LoVo (cell line): ENCODE measurements around the gene SRRM1.

Experiments used
- DNase-seq: peaks from one replicate; pipeline ENCODE4 v3.0.0-alpha.2; 2016; ENCODE audit warnings: low spot score

Gene SRRM1, protein sequence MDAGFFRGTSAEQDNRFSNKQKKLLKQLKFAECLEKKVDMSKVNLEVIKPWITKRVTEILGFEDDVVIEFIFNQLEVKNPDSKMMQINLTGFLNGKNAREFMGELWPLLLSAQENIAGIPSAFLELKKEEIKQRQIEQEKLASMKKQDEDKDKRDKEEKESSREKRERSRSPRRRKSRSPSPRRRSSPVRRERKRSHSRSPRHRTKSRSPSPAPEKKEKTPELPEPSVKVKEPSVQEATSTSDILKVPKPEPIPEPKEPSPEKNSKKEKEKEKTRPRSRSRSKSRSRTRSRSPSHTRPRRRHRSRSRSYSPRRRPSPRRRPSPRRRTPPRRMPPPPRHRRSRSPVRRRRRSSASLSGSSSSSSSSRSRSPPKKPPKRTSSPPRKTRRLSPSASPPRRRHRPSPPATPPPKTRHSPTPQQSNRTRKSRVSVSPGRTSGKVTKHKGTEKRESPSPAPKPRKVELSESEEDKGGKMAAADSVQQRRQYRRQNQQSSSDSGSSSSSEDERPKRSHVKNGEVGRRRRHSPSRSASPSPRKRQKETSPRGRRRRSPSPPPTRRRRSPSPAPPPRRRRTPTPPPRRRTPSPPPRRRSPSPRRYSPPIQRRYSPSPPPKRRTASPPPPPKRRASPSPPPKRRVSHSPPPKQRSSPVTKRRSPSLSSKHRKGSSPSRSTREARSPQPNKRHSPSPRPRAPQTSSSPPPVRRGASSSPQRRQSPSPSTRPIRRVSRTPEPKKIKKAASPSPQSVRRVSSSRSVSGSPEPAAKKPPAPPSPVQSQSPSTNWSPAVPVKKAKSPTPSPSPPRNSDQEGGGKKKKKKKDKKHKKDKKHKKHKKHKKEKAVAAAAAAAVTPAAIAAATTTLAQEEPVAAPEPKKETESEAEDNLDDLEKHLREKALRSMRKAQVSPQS

DNA sequence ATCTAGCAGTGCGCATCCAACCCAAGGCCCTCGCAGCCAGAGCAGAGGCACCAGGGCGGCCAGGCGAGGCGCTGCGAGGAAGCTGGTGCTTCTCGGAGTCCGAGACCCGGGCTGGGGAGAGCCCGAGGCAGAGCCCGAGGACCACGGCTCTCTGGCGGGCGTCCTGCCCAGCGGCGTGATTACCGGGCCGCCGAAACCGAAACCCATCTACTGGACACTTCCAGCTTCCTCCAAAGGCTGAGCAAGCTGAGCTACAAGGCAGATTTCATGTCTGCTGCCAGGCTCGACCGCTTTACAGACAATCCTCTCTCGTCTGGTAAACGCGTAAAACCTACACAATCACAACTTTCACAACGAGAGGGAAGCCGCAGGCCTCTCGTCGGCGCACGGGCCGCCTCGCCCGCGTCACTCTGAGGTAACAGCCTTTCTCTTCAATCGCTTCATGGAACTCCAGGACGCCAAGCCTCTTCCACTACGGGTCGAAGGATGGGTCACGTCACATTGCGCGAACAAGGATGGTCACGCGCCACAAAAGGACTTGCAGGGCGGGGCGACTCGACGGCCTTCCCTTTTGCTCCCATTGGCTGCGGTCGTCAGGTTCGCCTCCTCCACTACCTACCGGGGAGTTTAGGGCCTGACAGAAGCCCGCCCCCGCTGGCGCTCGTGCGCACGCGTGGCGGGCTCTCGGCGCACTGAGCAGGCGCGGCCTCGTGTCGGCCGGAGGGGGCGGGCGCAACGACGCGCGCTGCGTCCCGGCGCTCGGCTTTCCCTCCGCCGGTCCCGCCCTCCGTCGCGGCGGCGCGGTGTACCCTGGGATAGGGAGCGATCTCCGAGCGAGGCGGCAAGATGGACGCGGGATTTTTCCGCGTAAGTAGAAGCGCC is at the start of gene SRRM1:
Gene SRRM1, plus strand, starts transcription at position 822 of the 882 bp plus-strand sequence. Its CDS starts 25 bp downstream, at position 847.
- DNase-seq, result peak; percentile 98

DNA sequence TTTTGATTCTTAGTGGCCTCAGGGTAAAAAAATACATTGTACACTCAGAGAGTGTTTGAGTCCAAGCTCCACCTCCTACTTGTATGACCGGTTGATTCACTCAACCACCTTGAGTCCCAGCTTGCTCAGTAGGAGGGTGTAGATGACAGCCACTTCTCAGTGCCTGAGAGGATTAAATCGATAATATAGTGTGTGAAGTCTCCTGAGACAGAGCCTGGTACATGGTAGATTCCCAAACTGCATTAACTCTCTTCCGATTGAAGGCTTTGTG is 48.8 kb upstream of the SRRM1 start:
- no peak for DNase-seq

DNA sequence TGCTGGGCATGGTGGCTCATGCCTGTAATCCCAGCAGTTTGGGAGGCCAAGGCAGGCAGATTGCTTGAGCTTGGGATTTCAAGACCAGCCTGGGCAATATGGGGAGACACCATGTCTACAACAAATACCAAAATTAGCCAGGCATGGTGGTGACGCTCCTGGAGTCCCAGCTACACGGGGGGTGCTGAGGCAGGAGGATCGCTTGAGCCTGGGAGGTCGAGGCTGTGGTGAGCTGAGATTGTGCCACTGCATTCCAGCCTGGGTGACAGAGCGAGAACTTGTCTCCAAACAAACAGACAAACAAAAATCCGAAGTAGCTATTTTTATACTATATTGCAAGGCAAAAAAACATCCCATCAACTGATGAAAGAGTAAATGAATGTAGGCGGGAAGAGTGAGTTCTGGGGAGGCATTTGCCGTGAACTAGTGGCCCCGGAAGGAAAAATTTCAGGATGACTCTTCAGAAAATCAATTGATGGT is 46.7 kb upstream of the SRRM1 start:
- no peak for DNase-seq

DNA sequence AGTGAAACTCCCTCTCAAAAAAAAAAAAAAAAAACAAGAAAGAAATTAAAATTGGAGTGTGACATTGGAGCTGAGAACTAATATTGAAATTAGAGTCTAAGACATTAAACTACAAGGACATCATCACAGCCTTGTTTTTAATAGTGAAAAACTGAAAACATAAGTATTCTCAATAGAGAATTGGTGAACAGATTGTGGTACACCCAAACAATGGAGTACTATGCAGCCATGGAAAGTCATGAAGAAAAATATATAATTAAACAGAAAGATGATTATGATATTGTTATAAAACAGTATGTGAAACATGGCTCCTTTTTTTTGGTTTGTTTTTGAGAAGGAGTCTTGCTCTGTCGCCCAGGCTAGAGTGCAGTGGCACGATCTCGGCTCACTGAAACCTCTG is 43.8 kb upstream of the SRRM1 start:
- DNase-seq, result no peak

DNA sequence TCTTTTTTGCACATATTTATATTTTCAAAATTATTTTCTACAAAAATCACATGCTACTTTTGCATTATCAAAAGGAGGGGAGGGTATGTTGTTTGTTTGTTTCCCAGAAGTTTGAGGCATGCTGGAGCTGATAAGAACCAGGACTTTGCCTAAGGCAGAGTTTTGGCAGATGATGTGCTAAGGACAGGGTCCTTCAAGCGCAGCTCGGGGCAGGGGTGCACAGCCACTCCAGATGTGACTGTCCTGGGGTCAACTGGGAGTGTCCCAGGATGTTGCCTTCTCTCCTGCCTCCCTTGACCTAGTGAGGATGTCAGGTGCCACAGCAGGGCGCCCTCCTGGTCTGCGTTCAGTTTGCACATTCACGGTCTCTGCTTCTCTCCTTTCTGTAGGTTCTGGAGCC is 42.6 kb upstream of the SRRM1 start:
- DNase-seq, result no peak

DNA sequence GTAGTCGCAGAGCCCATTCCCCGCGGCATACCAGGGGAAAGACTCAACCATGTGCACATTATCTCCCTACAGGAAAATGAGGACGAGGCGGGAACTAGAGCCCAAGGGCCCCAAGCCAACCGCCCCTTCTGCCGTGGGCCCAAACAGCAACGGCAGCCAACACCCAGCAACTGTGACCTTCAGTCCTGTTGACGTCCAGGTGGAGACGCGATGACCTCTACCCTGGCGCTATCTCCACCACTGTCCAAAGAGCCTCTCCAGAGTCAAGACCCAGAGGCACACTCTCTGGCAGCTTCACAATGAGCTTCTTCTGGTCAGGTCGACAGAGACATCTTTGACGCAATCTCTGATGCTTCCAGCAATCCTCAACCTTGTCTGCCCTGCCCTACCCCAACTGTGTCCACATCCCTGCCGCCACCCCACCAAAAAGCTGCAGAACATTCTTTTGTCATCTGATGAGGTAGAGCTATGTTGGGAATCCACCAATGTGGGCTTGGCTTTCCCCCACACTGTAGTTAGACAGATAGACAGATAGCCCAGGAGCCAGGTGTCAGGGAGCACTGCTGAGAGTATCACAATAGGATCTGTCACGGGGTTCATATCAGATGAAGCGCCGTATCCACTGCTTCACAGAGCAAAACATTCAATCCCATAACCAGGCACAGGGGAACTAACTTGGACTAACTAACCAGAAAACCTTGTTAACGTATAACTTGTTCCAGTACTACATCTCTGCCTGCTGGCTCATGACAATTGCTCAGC is 37.4 kb upstream of the SRRM1 start:
- DNase-seq, result no peak

DNA sequence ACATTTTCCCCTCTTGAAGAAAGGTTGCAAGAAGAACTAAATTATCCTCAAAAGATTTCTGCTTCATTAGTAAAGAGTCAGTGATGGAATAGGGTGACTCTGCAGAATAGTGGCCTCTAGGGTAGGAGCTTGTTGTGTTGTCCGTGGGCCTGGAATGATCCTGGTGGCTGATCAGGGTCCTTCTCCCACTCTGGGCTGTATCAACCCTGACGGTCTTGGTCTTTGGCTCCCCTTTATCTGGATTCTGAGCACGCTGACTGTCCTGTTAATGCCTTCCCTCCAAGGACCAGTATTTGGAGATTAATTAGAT is 36.9 kb upstream of the SRRM1 start:
- DNase-seq, result no peak

DNA sequence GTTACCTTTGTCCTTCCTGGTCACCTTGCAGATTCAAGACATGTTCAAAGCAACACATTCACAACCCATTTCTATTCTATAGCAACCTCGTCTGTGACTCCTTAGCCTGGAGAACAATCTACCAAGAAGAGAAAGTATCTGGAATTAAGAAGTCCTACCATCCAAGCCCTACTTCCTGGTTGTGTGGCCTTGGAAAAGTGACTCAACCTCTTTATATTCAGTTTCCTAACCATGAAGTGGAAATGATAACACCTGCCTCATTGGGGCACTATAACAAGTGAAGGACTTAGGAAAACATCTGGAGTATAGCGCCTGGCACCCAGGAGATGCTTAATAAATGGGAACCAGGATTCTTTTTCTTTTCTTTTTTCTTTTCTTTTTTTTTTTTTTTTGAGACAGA is 36.5 kb upstream of the SRRM1 start:
- no peak for DNase-seq

DNA sequence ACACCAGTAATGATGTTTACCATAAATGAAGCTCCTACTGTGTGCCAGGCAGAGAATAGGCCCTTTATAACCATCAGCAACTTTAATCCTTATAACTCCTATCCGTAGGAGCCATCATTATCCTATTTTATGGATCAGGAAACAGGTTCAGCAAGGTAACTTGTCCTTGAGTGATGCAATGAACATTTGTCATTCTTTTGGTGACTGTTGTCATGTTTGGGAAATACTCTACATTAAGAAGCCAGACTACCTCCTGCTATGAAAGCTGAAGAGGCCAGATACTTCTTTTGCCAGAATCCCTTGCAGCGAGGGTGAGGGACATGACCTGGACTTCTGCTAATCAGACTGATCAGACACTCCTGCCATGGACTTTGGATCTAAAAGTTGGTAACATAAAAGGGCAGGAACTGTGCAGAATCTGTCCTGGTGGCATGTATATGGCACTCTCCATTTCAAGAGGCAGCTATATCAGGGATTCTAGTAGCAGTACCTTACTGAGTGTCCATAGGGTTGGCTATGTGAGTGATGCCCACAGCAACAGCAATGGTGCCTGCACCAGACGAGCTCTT is 33.1 kb upstream of the SRRM1 start:
- no peak for DNase-seq

DNA sequence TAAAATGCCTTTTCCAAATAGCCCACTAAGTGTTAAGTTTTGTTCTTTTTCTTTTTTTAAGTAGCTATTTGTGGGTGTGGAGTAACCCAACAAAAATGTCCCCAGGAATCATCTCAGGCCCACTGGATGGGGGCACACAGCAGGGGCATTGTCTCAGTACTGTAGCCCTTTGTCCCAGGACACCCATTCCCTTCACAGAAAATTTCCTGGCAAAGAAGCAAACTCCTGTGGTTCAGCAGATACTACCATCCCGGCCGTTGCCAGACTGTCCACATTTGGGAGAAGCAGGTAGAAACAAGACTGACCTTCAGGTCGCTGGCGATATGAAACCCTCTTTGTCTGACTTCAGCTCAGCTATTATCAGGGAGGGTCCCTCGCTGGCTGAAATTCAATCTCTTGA is 23.7 kb upstream of the SRRM1 start:
- DNase-seq, result no peak

DNA sequence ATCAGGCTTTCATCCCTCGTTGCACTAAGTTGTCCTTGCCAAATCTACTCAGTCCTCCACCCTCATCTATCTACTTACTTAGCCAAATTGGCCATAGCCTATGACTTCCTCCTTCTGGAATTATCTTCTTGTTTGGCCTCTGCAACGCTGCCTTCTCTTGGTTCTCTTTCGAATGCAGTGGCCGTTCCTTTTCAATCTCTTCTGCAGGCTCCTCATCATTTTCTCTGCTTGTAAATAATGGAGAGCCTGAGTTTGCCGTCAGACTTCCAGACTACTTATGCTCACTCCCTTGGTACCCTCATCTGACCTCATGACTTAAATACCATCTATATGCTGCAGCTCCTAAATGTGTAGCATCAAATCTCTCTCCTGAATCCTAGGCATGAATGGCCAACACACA is 22.4 kb upstream of the SRRM1 start:
- DNase-seq, result no peak

DNA sequence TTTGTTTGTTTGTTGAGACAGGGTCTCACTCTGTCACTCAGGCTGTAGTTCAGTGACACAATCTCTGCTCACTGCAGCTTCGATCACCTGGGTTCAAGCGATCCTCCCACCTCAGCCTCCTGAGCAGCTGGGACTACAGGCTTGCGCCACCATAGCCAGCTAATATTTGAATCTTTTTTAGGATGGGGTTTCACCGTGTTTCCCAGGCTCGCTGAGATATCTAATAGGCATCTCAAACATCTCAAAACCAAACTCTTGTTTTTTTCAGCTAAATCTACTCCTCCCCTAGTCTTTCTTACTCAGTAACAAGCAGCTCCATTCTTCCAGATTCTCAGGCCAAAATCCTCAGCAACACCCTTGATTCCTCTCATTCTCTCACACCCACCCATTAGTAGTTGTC is 22.0 kb upstream of the SRRM1 start:
- DNase-seq, result no peak

DNA sequence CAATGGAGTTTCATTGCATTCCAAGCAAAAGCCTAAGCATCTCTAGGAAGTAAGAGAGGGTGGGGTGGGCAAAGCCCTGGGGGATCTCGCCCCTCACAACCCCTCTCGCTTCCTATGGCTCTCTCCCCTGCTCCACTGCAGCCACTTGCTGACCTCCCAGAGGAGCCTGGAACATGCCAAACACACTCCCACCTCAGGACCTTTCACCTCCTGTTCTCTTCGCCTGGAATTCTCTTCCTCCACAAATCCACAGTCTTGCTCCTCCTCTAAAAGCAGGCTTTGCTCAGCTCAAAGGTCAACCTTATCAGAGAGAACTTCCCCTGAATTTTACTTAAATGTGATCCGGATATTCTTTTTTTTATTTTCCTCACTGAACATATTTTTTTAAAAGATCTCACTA is 20.9 kb upstream of the SRRM1 start:
- no peak for DNase-seq

DNA sequence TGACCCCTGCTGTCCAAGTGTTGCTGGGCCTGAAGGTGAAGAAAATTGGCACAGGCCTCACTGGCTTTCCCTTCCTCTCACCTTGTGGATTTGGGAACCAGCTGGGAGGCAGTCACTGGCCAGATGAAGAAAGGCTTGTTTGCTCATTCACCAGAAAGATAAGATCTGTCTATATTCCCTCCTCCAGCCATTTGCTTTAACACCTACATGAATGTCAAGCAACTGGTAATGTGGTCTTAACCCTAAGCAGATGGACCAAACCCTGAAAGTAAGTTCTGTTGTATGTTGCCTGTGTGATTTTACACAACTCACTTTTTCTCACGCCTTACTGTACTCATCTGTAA is 10.3 kb upstream of the SRRM1 start:
- DNase-seq, result no peak

DNA sequence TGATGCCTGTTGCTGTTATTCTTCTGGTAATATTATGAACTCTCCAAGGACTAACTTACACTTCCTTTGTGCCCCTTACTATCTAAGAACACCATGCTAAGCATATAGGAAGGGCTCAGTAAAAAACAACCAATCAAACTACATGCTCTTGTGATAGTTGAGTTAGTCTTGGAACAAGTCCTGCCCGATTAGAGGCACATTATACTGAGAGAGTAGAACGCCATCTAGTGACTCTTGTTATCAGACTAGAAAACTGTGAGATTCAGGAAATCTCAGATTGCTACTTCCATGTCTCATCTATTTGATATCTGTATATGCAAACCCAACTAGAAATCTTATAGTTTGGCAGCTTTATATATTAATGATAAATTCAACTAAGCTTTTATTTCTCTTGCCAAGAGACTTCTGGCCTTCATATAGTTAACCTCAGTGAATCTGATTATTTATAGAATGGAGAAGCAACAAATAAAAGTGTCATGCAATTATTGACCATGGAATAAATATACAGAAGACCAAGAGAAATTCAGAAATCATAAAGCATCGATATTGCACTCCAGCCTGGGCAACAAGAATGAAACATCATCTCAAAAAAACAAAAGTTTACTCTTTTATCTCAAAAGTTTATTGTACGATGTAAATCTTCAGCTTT is 7.8 kb upstream of the SRRM1 start:
- peak; percentile 70 for DNase-seq

DNA sequence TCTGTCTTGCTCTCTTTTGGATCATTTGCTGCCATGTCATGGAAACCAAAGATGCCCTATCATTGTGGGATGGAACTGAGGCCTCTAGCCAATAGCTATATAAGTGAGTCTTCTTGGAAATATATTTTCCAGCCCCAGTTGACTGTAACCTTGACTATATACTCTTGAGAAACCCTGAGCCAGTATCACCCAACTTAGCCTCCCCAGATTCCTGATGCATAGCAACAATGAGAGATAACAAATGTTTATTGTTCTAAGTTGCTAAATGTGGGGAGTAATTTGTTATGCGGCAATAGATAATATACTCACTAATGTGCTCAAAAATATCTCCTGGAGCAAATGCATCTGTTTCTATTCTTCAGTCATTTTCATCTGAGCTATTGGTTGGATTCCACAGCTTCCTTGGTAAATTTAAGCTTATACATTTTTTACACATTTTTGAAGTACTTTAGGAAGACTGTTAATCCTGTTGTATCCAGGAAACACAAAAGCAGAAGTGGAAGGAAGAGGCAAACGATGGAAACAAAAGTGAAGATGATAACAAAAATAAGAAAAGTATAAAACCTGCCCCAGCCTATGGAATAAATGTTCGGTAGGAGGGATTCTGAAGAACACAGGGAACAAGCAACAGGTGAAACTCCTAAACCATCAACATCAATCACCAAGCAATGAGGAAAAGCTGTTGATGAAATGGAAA is 6.3 kb upstream of the SRRM1 start:
- no peak for DNase-seq

DNA sequence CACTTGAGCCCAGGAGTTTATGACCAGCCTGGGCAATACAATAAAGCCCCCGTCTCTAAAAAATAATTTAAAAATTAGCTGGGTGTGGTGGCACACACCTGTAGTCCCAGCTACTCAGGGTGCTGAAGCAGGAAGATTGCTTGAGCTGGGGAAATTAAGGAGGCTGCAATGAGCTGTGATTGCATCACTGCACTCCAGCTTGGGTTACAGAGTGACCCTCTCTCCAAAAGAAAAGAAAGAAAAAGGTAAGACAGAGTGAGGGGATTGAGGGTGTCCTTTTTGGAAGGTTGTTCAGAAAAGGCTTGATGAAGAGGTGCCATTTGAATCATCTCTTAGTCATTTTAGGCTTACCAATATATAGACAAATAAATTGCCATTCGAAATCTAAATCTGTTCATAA is 4.0 kb upstream of the SRRM1 start:
- no peak for DNase-seq

DNA sequence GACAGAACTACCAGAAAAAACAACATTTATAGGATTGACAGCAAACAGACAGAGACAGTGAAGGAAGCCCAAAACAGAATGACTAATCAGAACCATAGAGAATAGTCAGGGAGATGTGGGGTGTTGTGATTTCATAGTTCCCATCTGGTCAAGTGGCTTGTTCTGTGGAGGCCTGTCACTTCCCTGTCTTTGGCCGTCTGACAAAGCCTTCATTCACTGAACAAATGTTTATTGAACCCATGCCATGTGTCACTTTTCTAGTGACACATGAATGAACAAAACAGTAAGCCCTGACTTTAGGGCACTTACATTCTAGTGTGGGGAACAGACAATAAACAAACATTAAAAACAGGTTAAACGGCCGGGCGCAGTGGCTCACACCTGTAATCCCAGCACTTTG is 3.2 kb upstream of the SRRM1 start:
- no peak for DNase-seq

DNA sequence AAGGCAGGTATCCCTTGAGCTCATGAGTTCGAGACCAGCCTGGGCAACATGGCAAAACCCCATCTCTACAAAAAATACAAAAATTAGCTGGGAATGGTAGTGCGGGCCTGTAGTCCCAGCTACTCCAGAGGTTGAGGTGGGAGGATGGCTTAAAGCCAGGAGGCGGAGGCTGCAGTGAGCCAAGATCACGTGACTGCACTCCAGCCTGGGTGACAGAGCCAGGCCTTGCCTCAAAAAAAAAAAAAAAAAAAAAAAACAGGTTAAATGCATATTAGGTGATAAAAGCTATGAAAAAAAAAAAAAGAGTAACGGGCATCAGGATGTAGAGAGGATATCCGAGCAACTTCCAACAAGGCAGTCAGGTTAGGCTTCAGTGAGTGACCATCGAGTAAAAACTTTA is 2.8 kb upstream of the SRRM1 start:
- no peak for DNase-seq

DNA sequence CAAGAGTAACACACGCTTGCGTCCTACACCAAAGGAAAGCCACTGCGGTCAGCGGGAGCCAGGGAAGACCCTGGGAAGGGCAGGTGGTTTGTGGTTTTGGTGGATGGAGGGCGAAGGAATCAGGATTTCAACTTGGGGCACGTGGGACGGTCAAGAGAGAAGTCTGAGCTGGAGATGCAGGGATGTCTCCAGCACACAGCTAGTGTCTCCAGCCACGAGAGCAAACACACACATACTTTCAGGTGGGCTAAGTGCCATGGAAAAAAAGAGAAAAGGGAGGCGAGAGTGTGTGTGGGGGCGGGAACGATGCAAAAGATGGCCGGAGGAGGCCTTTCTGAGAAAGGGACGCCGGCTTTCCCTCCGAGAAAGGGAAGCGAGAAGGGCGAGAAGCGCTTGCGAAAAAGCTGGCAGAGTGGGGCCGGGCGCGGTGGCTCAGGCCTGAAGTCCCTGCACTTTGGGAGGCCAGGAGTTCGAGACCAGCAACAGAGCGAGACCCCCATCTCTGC is 1.4 kb upstream of the SRRM1 start:
- DNase-seq, result no peak
